ENCODE data around the gene TANC1.

TANC1 gene

DNA sequence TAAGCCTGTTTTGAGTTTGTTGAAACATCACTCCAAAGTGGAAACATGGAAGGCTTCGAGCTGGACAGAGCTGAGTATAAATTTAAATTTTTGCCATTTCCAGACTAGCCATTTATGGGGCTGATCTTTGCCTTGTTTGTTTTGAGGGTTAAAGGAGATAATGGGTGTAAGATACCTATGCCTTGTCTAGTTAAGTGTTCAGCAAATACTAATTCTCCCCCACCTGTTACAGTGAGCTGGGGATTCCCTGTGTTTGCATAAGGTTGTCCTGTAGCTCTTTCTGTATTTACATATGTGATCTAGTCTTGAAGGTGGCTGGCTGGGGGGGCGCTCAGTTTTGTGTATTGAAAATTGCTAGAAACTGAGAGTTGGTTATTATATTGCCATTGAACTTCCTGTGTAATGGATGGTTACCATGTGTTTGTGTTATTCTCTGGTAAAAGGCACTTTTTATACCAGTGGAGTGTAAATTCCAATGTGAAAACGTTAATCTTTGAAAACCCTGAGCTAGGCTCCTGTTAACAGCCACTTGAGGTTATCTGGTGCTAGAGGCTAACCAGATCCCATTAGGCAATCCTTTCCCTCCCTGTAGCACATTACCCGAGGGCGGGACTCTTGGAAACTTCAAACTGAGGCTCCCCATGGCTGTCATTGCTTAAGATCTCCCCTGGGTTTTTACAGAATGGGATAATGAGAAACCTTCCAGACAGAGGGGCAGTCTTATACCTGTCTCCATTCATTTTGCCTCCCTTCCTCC, 26.7 kb downstream of the TANC1 start:
- DNase-seq (ENCODE audit: low spot score), result no peak

DNA sequence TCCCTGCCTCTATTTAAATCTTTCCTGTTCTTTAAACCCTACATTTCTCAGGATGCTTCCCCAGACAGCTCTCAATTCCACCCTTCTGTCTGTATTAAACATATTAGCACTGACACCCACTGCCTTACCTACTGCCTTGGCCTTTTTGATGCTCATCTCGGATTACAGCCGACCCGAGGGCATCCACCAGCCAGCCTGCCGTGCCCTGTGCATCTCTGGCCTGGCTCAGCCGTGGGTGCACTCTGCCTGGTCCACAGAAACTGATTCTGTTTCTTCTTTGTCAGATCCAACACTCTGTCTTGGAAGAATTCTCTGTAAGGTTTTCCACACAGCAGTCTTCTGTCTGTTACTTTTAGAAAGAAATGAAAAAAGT, 27.2 kb downstream of the TANC1 start:
- DNase-seq (ENCODE audit: low spot score), result no peak

DNA sequence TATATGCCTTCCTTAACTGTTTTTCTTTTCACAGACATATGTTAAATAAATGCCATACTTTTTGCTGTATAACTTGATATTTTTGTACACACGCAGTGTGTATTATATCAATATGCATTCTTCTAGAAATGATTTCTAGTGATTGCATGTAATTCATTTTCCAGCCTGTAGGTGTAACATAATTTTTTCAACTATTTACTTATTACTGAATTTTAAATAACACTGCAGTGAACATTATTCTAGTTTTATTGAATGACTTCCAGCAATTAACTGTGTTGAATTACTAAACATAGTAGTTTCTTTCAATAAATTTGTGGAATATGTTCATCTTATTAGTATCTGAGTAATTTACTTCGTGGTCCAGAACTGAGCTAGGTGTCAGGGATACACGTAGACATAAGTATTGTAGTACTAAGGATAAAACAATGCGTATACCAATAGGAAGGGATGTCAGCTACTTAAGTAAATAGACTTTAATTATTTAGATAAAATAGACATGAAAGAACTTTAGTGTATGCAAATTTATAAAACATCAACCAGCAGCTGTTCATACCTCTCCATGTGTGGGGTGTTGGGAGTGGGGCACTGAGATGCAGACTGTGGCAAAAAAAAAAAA, 28.0 kb downstream of the TANC1 start:
- no peak for DNase-seq (ENCODE audit: low spot score)

DNA sequence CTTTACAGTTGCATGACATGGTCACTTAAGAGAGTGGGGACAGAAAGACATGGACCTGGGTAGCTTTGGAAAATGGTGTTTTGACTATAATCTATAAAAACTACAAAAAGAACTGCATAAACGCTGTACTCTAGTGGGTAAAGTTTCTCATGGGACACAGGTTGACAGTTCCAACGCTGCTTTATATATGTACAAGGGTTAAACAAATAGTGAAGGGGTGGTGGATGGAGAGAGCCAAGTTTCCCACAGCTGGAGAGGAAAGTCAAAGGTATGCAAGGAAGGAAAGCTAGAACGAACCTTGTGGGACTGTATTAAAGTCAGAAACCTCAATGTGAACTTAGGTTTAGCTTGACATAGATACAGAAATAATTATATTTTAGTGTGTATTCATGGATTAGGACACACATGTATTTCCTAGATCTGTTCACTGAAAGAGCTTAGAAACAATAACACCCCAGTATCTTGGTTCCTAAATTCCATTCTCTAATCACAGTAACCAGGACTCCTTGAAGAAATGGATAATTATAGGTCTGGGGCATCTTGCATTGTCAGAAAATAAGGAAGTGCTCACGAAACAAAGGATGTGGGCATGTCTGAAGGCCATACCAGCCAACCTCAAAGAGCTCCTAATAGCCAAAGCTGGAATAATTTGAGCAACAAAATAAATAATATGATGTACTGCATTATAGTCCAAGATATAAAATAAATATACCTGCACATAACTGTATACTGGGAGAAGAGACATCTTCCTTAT, 28.8 kb downstream of the TANC1 start:
- no peak for DNase-seq (ENCODE audit: low spot score)

DNA sequence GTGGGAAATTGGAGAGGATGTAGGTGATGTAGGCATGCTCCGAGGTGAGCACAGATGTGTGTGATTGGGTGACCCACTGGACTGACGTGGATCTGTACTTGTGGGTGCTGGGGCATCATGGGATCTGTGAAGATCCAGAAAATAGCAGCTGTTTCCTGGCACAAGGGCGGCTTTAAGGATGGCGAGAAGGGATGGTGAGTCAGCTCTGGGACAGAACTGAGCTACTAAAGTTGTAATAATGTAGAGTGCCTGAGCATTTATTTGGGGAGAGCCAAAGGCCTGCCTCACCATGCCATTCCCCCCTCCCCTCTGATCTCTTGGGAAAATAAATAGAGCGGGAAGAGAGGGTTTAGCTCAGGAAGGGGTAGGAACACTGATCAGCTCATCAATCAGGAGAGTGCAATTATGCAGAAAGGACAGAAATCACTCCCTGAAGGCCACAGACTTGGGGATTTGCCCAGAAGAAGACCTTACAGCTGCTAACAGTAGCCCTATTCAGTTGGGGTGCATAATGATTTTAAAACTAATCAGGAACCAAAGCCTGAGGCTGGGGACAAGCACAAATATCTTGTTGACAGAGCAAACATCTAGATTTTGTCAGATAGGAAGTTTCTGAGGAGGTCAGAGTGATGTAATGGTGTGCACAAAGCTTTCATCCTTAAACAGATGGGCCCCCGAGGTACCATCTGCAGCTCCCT, 30.3 kb downstream of the TANC1 start:
- no peak for DNase-seq (ENCODE audit: low spot score)

DNA sequence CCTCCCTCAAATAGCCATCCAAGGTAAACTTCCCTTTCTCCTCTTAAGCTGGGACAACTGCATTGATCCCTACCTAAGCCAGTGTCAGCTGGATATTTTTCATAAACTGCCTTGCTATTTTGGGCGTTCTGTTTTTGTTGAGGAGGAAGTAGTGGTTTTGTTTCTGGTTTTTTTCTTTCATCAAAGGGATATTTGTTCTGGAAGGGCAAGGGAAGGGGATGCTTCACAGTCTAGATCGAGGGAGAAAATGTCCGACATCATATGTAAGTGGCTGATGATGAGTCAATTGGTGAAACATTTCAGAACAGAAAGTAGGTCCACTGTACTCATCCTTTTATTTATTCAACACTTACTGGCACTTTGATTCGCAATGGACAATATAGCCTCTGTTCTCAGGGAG, 31.0 kb downstream of the TANC1 start:
- no peak for DNase-seq (ENCODE audit: low spot score)

DNA sequence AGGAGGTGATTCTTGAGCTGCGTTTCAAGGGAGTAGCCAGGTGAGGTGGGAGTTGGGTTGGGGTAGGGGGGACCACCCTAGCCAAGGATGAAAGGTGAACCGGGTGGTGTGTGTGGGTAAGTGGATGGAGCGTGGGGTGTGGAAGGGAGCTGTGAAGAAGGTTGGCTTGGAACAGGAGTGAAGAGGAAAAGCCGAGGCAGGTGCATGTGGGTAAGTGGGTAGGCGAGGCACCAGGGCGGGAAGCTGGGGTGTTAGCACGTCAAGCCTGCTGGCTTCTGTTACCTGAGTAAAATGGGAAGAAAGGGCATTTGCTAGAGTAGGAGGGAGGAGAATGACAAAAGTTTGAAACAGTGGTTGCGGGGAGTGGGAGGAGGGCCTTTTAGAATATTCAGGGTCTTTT, 31.6 kb downstream of the TANC1 start:
- no peak for DNase-seq (ENCODE audit: low spot score)

DNA sequence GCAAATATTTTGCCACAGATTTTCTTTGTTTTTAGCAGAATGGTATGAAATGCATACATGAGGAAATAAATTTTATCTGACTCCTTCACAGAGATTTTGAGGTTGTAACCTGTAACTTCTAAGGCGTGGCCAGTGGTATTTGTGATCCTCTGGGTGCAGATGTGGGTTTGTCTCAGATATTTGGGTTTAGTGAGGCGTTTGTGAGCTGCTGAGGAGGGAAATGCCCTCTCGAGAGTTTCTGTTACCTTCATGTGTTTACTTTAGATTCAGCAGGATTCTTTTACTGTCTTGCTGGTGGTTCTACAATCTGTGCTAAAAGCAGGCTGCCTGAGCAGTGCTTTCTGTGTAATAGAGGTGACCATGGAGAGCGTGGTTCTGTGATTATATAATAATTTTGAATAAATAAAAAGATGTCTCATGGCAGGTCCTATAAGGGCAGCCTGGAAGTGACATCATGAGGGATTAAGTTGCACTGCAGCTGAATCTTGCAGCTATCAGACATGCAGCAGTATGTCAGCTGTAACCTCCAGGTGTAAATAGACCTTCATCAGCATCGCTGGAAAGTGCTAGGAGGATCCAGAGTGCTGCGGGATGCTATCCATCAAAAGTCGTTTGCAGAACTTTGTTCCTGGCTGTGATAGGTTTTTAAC, 34.1 kb downstream of the TANC1 start:
- DNase-seq (ENCODE audit: low spot score), result no peak

DNA sequence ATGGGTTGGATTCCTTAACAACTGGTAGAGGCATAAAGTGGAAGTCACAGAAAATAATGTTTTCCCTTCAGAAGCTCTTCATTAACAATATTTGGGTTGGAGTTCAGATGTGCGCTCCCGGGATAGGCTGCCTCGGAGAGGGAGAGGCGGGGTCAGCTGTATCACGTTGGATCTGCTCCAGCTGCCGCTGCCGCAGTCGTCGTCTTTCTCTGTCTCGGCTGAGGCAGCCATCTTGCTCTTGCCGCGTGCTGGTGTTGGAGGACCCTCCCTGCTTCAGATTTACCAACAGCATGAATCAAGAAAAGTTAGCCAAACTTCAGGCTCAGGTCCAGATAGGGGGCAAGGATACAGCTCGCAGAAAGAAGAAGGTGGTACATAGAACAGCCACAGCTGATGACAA, 35.1 kb downstream of the TANC1 start:
- no peak for DNase-seq (ENCODE audit: low spot score)

DNA sequence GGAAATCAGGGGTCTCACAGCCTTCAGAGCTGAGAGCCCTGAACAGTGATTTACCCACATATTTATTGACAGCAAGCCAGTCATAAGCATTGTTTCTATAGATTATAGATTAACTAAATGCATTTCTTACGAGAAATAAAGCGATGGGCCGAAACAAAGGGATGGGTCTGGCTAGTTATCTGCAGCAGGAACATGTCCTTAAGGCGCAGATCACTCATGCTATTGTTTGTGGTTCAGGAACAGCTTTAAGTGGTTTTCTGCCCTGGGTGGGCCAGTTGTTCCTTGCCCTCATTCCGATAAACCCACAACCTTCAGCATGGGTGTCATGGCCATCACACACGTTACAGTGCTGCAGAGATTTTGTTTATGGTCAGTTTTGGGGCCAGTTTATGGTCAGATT, 36.4 kb downstream of the TANC1 start:
- DNase-seq (ENCODE audit: low spot score), result no peak

DNA sequence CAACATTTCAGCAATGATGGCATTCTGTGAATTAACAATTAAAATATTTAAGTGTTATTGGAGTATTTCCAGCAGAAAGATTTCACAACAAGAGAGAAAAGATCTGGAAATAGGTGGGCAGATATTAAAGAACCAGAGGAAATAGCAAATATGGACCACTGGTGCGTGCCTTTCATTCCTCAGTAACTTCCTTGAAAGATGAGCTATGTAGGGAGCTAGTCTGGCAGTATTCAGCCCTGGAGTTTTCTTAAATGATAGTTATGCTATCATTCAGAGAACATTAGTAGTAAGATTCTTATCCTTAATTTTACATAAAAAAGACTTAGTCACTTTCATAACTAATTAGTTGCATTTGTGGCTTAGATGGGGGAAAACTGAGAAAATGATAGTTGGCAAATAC, 41.5 kb downstream of the TANC1 start:
- DNase-seq (ENCODE audit: low spot score), result no peak

DNA sequence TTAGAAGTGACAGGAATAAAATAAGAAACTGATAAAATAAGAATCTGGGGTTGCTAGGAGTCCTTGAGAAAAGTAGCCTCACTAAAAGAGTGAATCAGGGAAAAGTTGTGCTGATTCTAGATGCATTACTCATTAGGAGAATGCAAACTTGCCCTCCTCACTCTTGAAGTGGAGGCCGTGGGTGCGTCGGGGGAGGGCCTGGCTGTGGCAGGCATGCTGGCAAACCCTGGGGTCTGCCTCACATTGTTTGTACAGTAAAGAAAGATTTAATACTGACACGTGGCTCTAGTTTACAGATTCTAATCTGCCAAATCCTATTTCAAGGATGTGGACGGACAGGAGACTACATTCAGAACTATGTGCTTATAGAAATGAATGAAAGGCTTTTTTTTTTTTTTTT, 41.9 kb downstream of the TANC1 start:
- no peak for DNase-seq (ENCODE audit: low spot score)

DNA sequence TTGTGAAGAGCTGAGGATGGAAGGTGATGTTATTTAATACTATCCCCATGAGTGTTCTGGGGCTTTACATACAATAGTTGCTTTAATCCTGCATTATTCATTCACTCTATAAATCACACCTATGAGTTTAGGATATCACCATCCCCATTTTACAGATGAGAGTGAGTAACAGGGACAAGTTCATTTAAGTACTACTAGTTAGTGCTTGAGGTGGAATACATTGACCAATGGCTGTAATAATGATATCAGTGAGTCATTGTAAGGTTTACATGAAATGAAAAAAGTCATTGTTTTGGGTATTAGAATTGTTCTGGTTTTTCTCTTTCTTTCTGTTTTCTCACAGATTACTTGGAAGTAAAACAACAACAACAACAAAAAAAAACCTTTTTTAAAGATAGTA, 42.5 kb downstream of the TANC1 start:
- DNase-seq (ENCODE audit: low spot score), result no peak

DNA sequence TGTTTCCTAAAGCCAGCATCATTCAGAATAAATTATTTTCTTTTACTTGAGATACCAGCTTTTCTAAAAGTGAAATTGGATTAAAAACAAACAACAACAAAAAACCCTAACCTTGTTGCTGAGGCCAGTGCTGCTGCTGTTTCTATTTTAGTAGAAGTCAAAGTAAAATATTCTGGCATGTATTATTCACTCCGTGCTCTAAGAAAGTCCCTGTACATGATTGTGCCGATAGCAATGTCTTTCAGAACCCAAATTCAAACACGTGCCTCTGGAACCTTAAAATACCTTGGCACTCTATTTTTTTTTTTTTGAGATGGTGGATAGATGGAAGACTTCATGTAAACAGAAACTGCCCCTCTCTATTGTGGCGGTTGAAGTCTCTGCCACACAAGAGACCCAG, 43.7 kb downstream of the TANC1 start:
- no peak for DNase-seq (ENCODE audit: low spot score)

DNA sequence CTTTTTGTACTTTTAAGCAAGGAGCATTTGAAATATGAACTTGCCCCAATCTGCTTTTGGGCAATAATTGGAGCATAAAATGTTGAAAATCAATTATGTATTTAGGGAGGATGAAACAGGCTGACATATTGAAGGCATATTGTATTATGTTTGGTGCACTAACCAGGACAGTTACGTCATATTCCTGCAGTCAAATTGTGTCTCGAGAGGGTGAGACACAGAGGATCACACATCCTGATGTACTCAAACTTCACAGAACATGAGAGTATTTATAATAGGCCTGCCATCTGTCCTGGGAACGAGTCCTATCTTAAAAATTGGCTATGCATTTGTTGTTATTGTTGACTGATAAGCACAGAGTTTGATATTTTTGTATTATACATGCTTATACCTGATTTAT, 44.7 kb downstream of the TANC1 start:
- no peak for DNase-seq (ENCODE audit: low spot score)

DNA sequence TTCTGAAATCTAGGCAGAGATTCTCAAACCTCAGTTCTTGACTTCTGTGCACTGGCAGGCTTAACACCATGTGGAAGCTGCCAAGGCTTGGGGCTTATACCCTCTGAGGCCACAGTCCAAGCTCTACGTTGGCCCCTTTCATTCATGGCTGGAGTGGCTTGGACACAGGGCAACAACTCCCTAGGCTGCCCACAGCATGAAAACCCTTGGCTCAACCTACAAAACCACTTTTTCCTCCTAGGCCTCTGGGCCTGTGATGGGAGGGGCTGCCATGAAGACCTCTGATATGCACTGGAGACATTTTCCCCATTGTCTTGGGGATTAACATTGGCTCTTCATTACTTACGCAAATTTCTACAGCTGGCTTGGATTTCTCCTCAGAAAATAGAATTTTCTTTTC, 46.7 kb downstream of the TANC1 start:
- no peak for DNase-seq (ENCODE audit: low spot score)

DNA sequence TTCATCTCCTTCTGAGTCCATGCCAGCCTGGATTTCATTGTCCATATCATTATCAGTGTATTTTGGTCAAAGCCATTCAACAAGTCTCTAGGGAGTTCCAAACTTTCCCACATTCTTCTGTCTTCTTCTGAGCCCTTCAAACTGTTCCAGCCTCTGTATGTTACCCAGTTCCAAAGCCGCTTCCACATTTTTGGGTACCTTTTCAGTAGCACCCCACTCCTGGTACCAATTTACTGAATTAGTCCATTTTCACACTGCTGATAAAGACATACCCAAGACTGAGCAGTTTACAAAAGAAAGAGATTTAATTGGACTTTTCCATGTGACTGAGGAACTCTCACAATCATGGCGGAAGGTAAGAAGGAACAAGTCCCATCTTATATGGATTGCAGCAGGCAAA, 47.4 kb downstream of the TANC1 start:
- no peak for DNase-seq (ENCODE audit: low spot score)

DNA sequence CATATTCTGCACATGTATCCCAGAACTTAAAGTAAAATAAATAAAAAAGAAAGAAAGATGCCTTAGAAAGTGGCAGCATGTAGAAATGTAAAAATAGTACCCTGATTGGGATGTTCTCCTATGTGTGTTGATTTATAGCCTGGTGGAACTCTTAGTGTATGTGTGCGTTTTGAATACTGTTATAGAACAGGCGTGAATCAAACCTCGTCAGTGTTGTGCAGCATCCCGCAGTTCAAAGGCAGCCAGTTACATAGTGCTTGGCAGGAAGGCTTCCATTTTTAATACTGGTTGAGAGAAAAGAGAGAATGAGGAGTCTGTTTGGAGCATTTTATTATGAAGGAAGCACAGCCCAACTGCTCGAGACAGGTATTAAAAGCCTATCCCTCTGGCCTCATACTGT, 49.4 kb downstream of the TANC1 start:
- DNase-seq (ENCODE audit: low spot score), result no peak

DNA sequence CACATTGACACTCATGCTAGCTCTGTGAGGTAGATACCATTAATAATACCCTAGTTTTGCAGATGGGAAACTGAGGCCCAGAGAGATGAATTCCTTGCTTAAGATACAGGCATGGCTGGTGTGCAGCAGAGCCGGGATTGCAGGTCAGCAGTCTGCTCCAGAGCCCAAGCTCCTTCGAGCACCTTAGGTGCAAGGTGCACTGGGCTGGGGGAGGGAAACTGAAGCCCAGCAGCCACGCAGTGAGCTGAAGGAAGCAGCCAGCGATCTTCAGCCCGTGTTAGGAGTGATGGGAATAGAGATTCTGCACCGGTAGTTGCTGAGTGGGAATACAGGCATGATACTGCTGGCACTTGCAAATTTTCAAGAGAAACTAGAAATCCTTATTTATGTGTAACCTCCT, 50.6 kb downstream of the TANC1 start:
- no peak for DNase-seq (ENCODE audit: low spot score)

DNA sequence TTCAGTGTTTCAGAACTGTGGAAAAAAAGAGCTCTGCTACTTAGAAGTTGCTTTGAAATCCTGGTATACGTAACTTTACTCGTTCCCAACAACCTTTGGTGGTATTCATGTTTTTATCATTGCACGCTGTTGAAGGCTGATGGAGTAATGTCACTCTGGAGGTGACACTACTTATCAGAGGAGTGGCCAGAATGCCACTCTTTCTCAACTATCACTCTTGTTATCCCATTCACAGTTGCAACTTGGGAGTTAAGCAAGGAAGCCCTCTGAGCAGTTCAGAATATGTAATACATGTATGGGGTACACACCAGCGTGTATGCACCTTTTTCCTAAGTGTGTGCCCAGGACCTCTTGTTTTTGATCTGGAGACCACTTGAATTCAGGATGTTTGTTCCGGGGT, 53.6 kb downstream of the TANC1 start:
- no peak for DNase-seq (ENCODE audit: low spot score)

DNA sequence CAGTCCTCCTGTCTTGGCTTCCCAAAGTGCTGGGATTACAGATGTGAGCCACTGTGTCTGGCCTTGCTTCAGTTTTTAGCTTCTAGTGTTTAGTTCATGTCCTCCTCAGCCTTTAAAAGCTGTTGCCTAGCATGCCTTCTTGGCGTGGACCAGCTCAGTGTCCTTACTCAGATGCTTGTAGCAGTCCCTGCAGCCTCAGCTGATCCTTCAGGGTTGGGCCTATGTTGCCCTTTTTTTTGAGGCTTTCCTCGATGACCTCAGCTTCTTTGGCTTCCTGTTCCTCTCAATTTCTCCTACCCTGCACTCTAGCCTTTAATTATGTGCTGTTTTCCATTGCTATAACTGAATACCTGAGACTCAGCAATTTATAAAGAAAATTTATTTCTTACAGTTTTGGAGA, 57.7 kb downstream of the TANC1 start:
- no peak for DNase-seq (ENCODE audit: low spot score)

DNA sequence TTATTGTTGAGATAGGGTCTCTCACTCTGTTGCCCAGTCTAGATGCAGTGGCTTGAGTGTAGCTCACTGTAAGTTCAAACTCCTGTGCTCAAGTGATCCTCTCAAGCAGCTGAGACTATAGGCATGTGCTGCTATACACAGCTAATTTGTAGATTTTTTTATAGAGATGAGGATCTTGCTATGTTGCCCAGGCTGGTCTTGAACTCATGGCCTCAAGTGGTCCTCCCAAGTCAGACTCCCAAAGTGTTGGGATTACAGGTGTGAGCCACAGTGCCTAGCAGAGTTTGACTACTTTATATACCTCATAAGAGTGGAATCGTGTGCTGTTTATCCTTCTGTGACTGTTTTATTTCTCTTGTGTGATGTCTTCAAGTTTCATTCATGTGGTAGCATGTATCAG, 60.3 kb downstream of the TANC1 start:
- DNase-seq (ENCODE audit: low spot score), result no peak
